ENCODE data around the gene SCRN1. TPM values are rescaled to one million over a fixed set of nuclear protein-coding genes. Genes with fewer than 3 reads are reported as not detected.

The SCRN1 gene
- total and polyA plus RNA-seq, 2 of the 4 experiments (the other 2 are of a cell fraction) = 57.1 to 124 TPM

GRCh38 chr7:29957521-29958310, 31.9 kb downstream of the SCRN1 start:
- no peak overlapping the region for H4K5ac ChIP-seq (ENCODE audit: low read depth, low read length)
- H2AFZ ChIP-seq (replicated peaks; ENCODE audit: low read length, poor library complexity) = no peak overlapping the region
- peaks cover 24 to 63% of the 10 kb centered on the region in 2 experiments for H3K79me1 ChIP-seq (ENCODE audit: low read depth in 1 of 2, low read length in 2 of 2)
- no peak overlapping the region for H3K9ac ChIP-seq (ENCODE audit: low read depth, low read length)
- DNase-seq (no peak), ATAC-seq (ENCODE audit: low read depth) (no peak)
- H3K56ac ChIP-seq (ENCODE audit: extremely low read depth, insufficient read depth, low read length) = no peak overlapping the region
- peaks cover 31% of the 10 kb centered on the region; the same call in 1 of the 2 replicates for H4K20me1 ChIP-seq (ENCODE audit: insufficient read depth, low read length)
- H2AK5ac ChIP-seq (ENCODE audit: low read depth, low read length) = no peak overlapping the region
- intact Hi-C loops (cut with micrococcal nuclease) (no loop called here), dilution Hi-C loops (cut with HindIII; ENCODE audit: low sequenced_read_pairs, unreplicated experiment) (no loop called here), in situ Hi-C loops (cut with MboI; ENCODE audit: low sequenced_read_pairs) (no loop called here)
- no peak overlapping the region for H3K4me2 ChIP-seq (ENCODE audit: low read depth, low read length)
- H3K23ac ChIP-seq (ENCODE audit: low read depth, low read length) = no peak overlapping the region
- no TSS peak for BruUV-seq (replicated peaks)
- H3K18ac ChIP-seq (ENCODE audit: low read depth, low read length) = no peak overlapping the region
- no peak overlapping the region for H2BK5ac ChIP-seq (ENCODE audit: low read depth, low read length, poor library complexity, severe bottlenecking)
- H3K36me3 ChIP-seq (ENCODE audit: control insufficient read depth, insufficient read depth, low read length) = peaks cover 20% of the 10 kb centered on the region
- H3K9me1 ChIP-seq (ENCODE audit: insufficient read depth, low read length) = peaks cover 17% of the 10 kb centered on the region
- H3K4ac ChIP-seq (ENCODE audit: low read depth, low read length) = no peak overlapping the region
- H3K14ac ChIP-seq (replicated peaks; ENCODE audit: low read depth, low read length) = no peak overlapping the region
- ChIA-PET CTCF (no interaction called here), POLR2A (ENCODE audit: unreplicated experiment) (no interaction called here)
- H2AK9ac ChIP-seq (replicated peaks; ENCODE audit: low read depth, low read length, poor library complexity) = no peak overlapping the region
- no CpG with 5 or more reads among the region's 9 CpGs for WGBS, 2 experiments (ENCODE audit: extremely low coverage in 2 of 2, insufficient read length in 1 of 2)
- no peaks in the 10 kb centered on the region for H3K9me3 ChIP-seq (ENCODE audit: control insufficient read depth, insufficient read depth, low read length)
- no peak overlapping the region for H4K91ac ChIP-seq (ENCODE audit: insufficient read depth, low read depth, low read length)
- H3K4me1 ChIP-seq (ENCODE audit: control insufficient read depth, insufficient read depth, low read length) = no peaks in the 10 kb centered on the region
- H2BK20ac ChIP-seq (ENCODE audit: low read depth, low read length) = no peak overlapping the region
- TF ChIP-seq CEBPB (IDR thresholded peaks at IDR 0.05; ENCODE audit: low read depth, low read length) = no peak
- TF ChIP-seq NFE2L2 (IDR thresholded peaks at IDR 0.05; ENCODE audit: low read depth, low read length) = no peak
- TF ChIP-seq RAD21 (IDR thresholded peaks at IDR 0.05; ENCODE audit: low read length) = no peak
- TF ChIP-seq RCOR1 (IDR thresholded peaks at IDR 0.05; ENCODE audit: insufficient replicate concordance, low read length) = no peak
- no peak for TF ChIP-seq CHD1 (IDR thresholded peaks at IDR 0.05; ENCODE audit: low read depth, low read length)
- TF ChIP-seq RFX5 (IDR thresholded peaks at IDR 0.05; ENCODE audit: low read depth, low read length) = no peak
- TF ChIP-seq ELK1 (IDR thresholded peaks at IDR 0.05; ENCODE audit: borderline replicate concordance, low read depth, low read length) = no peak
- no peak for TF ChIP-seq BHLHE40 (IDR thresholded peaks at IDR 0.05; ENCODE audit: low read depth, low read length)
- no peak for TF ChIP-seq MXI1 (IDR thresholded peaks at IDR 0.05; ENCODE audit: borderline replicate concordance, low read depth, low read length)
- no peak for TF ChIP-seq SMC3 (IDR thresholded peaks at IDR 0.05; ENCODE audit: low read depth, low read length)
- H2BK15ac ChIP-seq (ENCODE audit: low read depth, low read length) = no peak overlapping the region
- no peak overlapping the region for H3K27ac ChIP-seq (ENCODE audit: insufficient read depth, low read length)
- H4K8ac ChIP-seq (ENCODE audit: low read depth in 2 of 2, low read length in 2 of 2) = no peak overlapping the region
- H2BK120ac ChIP-seq (ENCODE audit: low read depth, low read length) = no peak overlapping the region
- H3K4me3 ChIP-seq (ENCODE audit: insufficient read depth, low read depth, low read length) = no peak overlapping the region
- H3K27me3 ChIP-seq (ENCODE audit: control insufficient read depth, insufficient read depth, low read length) = no peaks in the 10 kb centered on the region

Data from IMR-90 (cell line).